ENCODE data around the gene STK24.

STK24 gene

DNA sequence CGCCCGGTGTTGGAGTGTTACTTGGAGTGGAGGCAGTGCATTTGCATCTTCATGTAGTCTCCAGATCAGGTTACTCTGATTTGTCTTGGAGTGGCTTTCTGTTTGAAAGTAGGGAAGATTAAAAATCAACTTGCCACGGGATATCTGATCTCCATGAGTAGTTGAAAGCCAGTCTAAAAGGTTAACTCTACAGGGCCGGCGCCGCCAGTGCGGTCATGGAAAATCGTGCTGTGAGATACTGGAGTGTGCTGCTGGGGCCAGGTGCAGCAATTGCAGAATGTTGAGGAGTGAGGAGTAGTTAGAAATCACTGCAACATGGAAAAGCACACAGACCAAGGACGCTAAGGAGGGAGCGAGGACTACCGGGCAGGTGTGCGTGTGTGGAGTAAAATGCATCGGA, 175.0 kb downstream of the STK24 start:
- Histone ChIP-seq H4K20me1 (ENCODE audit: control insufficient read depth, insufficient read depth, low read depth, low read length) (no peaks in the 10 kb centered on the region), H3K9me3 (ENCODE audit: control insufficient read depth, insufficient read depth, low read length) (no peaks in the 10 kb centered on the region), H3K4me3 (ENCODE audit: low read length) (no peak overlapping the region), H3K79me2 (ENCODE audit: control insufficient read depth, low read length) (no peaks in the 10 kb centered on the region), H3K36me3 (ENCODE audit: control insufficient read depth, low read length) (no peaks in the 10 kb centered on the region), H3F3A (ENCODE audit: control insufficient read depth, insufficient read depth) (no peaks in the 10 kb centered on the region), H3K4me1 (ENCODE audit: control insufficient read depth, low read length) (no peaks in the 10 kb centered on the region), H3K9me2 (replicated peaks; ENCODE audit: control insufficient read depth, low read length) (no peaks in the 10 kb centered on the region), H3K4me2 (ENCODE audit: low read length) (no peak overlapping the region), H3K27me3 (ENCODE audit: control insufficient read depth, low read length) (no peaks in the 10 kb centered on the region), H3K27ac (ENCODE audit: low read depth, low read length) (no peak overlapping the region)
- no peak for TF ChIP-seq EZH2phosphoT487 (IDR thresholded peaks at IDR 0.05; ENCODE audit: borderline replicate concordance, low read length)
- TF ChIP-seq, protein P1, sequence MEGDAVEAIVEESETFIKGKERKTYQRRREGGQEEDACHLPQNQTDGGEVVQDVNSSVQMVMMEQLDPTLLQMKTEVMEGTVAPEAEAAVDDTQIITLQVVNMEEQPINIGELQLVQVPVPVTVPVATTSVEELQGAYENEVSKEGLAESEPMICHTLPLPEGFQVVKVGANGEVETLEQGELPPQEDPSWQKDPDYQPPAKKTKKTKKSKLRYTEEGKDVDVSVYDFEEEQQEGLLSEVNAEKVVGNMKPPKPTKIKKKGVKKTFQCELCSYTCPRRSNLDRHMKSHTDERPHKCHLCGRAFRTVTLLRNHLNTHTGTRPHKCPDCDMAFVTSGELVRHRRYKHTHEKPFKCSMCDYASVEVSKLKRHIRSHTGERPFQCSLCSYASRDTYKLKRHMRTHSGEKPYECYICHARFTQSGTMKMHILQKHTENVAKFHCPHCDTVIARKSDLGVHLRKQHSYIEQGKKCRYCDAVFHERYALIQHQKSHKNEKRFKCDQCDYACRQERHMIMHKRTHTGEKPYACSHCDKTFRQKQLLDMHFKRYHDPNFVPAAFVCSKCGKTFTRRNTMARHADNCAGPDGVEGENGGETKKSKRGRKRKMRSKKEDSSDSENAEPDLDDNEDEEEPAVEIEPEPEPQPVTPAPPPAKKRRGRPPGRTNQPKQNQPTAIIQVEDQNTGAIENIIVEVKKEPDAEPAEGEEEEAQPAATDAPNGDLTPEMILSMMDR (IDR thresholded peaks at IDR 0.05; ENCODE audit: low read depth, low read length, poor library complexity, severe bottlenecking): no peak

DNA sequence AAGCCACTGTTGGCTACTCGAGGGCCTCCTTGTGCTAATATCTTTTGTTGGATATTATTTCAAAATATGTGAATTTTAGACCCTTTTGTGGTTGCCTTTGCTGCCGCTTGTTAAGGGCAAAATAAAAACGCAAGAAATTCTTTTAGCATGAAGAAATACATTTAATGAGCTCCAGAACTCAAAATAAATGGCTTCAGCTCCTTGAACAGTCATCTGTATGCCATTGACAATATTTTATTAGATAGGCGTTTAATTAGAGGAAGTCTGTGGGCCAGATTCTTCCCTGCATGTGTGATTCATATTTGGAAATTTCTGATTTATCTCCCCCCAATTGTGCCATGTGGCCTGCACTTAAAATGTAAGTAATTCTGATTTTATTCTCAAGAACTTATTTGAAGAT, 177.2 kb downstream of the STK24 start:
- H3K79me2 ChIP-seq (ENCODE audit: control insufficient read depth, low read length): no peaks in the 10 kb centered on the region
- no peaks in the 10 kb centered on the region for H3K36me3 ChIP-seq (ENCODE audit: control insufficient read depth, low read length)
- H3K27ac ChIP-seq (ENCODE audit: low read depth, low read length): no peak overlapping the region
- no peak overlapping the region for H3K4me3 ChIP-seq (ENCODE audit: low read length)
- TF ChIP-seq EZH2phosphoT487 (IDR thresholded peaks at IDR 0.05; ENCODE audit: borderline replicate concordance, low read length): no peak
- no peak overlapping the region for H3K4me2 ChIP-seq (ENCODE audit: low read length)
- H3K27me3 ChIP-seq (ENCODE audit: control insufficient read depth, low read length): no peaks in the 10 kb centered on the region
- H4K20me1 ChIP-seq (ENCODE audit: control insufficient read depth, insufficient read depth, low read depth, low read length): no peaks in the 10 kb centered on the region
- no peaks in the 10 kb centered on the region for H3F3A ChIP-seq (ENCODE audit: control insufficient read depth, insufficient read depth)
- H3K9me2 ChIP-seq (replicated peaks; ENCODE audit: control insufficient read depth, low read length): no peaks in the 10 kb centered on the region
- no peaks in the 10 kb centered on the region for H3K9me3 ChIP-seq (ENCODE audit: control insufficient read depth, insufficient read depth, low read length)
- no peaks in the 10 kb centered on the region for H3K4me1 ChIP-seq (ENCODE audit: control insufficient read depth, low read length)

DNA sequence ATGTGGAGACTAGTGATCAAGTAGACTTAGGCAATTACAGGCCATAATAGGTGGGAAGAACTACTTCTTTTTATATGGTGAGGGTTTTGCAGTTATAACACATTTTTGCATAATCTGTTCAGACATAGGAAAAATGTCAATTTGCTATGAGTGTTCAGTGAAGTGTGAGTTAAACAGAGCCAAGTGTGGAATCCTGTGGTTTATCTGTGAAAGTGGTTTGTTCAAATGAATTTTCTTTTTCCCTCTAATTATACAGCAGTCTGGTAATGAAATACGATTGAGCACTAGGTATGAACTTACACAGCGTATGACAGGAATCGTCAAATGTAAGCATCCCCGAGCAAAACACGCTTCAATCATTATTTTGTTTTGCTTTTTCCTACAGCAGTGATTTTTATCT, 178.3 kb downstream of the STK24 start:
- no peaks in the 10 kb centered on the region for H3K79me2 ChIP-seq (ENCODE audit: control insufficient read depth, low read length)
- H3K4me3 ChIP-seq (ENCODE audit: low read length): no peak overlapping the region
- no peaks in the 10 kb centered on the region for H4K20me1 ChIP-seq (ENCODE audit: control insufficient read depth, insufficient read depth, low read depth, low read length)
- no peaks in the 10 kb centered on the region for H3K27me3 ChIP-seq (ENCODE audit: control insufficient read depth, low read length)
- H3K4me2 ChIP-seq (ENCODE audit: low read length): no peak overlapping the region
- no peaks in the 10 kb centered on the region for H3K36me3 ChIP-seq (ENCODE audit: control insufficient read depth, low read length)
- H3K4me1 ChIP-seq (ENCODE audit: control insufficient read depth, low read length): no peaks in the 10 kb centered on the region
- H3K9me2 ChIP-seq (replicated peaks; ENCODE audit: control insufficient read depth, low read length): no peaks in the 10 kb centered on the region
- no peaks in the 10 kb centered on the region for H3F3A ChIP-seq (ENCODE audit: control insufficient read depth, insufficient read depth)
- TF ChIP-seq, protein P1 (IDR thresholded peaks at IDR 0.05; ENCODE audit: low read depth, low read length, poor library complexity, severe bottlenecking): no peak
- no peak for TF ChIP-seq EZH2phosphoT487 (IDR thresholded peaks at IDR 0.05; ENCODE audit: borderline replicate concordance, low read length)
- H3K27ac ChIP-seq (ENCODE audit: low read depth, low read length): no peak overlapping the region
- no peaks in the 10 kb centered on the region for H3K9me3 ChIP-seq (ENCODE audit: control insufficient read depth, insufficient read depth, low read length)

DNA sequence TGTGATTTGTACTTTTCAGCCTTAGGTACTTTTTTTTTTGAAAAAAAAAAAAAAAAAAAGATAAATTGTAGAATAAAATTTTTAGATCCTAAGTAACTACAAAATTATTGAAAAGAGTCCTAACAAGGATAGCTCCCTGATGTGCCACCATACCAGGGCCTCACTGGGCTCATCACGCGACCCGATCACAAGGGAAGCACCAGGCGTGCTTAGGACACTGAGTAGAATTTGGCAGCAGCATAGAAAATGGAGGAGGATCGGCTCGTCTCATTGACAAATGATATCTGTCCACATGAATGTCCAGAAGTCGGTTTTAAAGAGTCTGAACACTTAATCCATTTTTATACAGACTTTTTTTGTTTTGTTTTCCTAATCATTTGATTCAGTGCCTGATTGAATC, 179.0 kb downstream of the STK24 start:
- Histone ChIP-seq H3K4me2 (ENCODE audit: low read length) (no peak overlapping the region), H3K79me2 (ENCODE audit: control insufficient read depth, low read length) (no peaks in the 10 kb centered on the region), H3K4me1 (ENCODE audit: control insufficient read depth, low read length) (no peaks in the 10 kb centered on the region), H3K27ac (ENCODE audit: low read depth, low read length) (no peak overlapping the region), H3K4me3 (ENCODE audit: low read length) (no peak overlapping the region), H3F3A (ENCODE audit: control insufficient read depth, insufficient read depth) (no peaks in the 10 kb centered on the region), H4K20me1 (ENCODE audit: control insufficient read depth, insufficient read depth, low read depth, low read length) (no peaks in the 10 kb centered on the region), H3K9me2 (replicated peaks; ENCODE audit: control insufficient read depth, low read length) (no peaks in the 10 kb centered on the region), H3K9me3 (ENCODE audit: control insufficient read depth, insufficient read depth, low read length) (no peaks in the 10 kb centered on the region), H3K36me3 (ENCODE audit: control insufficient read depth, low read length) (no peaks in the 10 kb centered on the region), H3K27me3 (ENCODE audit: control insufficient read depth, low read length) (no peaks in the 10 kb centered on the region)
- TF ChIP-seq, protein P1 (IDR thresholded peaks at IDR 0.05; ENCODE audit: low read depth, low read length, poor library complexity, severe bottlenecking): no peak
- no peak for TF ChIP-seq EZH2phosphoT487 (IDR thresholded peaks at IDR 0.05; ENCODE audit: borderline replicate concordance, low read length)
